ENCODE measurements around the gene LRP1. TPM values are rescaled to one million over a fixed set of nuclear protein-coding genes. Genes with fewer than 3 reads are reported as not detected.

LRP1 gene
- total RNA-seq, 2 experiments from 2014 or later: 1.8 to 2.7 TPM

- ChIA-PET POLR2A (interaction anchor here (0.6 to 2.6 kb wide), 6 partner anchors 9 to 149 kb away, joined by 3 to 17 read pairs (median 4); partner anchors contain the start of gene STAT6), CTCF (interaction anchor here (0.5 to 10.5 kb wide), 14 partner anchors 10 to 839 kb away, joined by 3 to 282 read pairs (median 4); partner anchors contain the start of genes ARHGAP9, PIP4K2C and STAT6)
- Mint-ChIP-seq H3K36me3 (ENCODE audit: low read depth) (peaks cover 45% of the 10 kb centered on the region), H3K27me3 (peaks cover 24% of the 10 kb centered on the region), H3K27ac (peak overlapping the region; percentile 99), H3K4me1 (peaks cover 59% of the 10 kb centered on the region), H3K9me3 (ENCODE audit: low read depth) (no peaks in the 10 kb centered on the region), H3K4me3 (peak overlapping the region; percentile 100)
- intact Hi-C loops (cut with DNase I, micrococcal nuclease): loop anchor here (1.0 to 10.0 kb wide), 5 partner anchors 10 to 594 kb away; partner anchors contain the start of genes BAZ2A (in 1 of the 2), LRP1 (in 1 of the 2) and NACA (in 1 of the 2)
- ATAC-seq (peak; percentile 18), DNase-seq (no peak)
Measured at GRCh38 chr12:57229046-57229633, 100.9 kb downstream of the LRP1 start.

DNA sequence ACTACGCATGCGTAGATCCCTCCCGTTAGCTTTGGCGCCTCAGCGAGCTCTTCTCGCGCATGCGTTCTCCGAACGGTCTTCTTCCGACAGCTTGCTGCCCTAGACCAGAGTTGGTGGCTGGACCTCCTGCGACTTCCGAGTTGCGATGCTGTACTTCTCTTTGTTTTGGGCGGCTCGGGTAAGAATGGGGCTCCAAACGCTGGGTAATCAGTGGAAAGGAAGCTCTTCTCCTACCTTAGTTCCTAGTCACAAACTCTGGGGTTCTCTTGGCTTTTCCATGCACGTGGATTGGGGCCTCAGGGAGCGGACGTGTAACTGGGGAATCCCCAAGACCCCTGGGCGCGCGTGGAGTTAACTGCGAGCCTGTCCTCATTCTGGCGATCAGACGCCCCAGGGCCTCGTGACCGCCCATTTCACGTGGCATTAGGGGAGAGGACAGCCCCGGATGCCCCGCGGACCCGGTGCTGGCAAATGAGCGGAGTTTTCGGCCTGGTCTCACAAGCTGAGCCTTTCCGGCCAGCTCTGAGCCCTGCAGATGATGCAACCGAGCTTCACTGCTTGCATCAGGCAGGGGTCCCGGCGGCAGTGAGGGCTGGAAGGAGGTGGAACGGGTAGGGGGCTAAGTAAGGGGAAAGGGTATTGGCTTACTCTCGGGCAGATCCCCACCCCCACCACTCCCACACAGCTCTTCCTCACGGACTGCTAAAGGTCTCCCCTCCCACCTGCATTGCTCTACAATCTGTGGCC lies 101.5 kb downstream of the LRP1 start, which contains the start of gene SHMT2:
SHMT2 (plus strand) TSS at position 78 of the 747 bp plus-strand sequence; CDS start at position 146, 68 bp downstream.
- Mint-ChIP-seq H3K4me3 (peak within 1 kb of the TSS; percentile 100), H3K4me1 (peaks cover 65% of the 10 kb centered on the region), H3K36me3 (ENCODE audit: low read depth) (peaks cover 52% of the 10 kb centered on the region), H3K9me3 (ENCODE audit: low read depth) (no peaks in the 10 kb centered on the region), H3K27ac (peak within 1 kb of the TSS; percentile 99), H3K27me3 (peaks cover 19% of the 10 kb centered on the region)
- ChIA-PET POLR2A (interaction anchor here (0.6 to 2.6 kb wide), 6 partner anchors 10 to 150 kb away, joined by 3 to 17 read pairs (median 4); partner anchors contain the start of gene STAT6), CTCF (interaction anchor here (0.5 to 10.5 kb wide), 17 partner anchors 11 to 840 kb away, joined by 3 to 282 read pairs (median 4); partner anchors contain the start of genes ARHGAP9, PIP4K2C and STAT6)
- intact Hi-C loops (cut with DNase I, micrococcal nuclease): loop anchor here (1.0 to 10.0 kb wide), 5 partner anchors 9 to 595 kb away; partner anchors contain the start of genes BAZ2A (in 1 of the 2), LRP1 (in 1 of the 2) and NACA (in 1 of the 2)
- DNase-seq (peak; percentile 97), ATAC-seq (peak; percentile 73)

DNA sequence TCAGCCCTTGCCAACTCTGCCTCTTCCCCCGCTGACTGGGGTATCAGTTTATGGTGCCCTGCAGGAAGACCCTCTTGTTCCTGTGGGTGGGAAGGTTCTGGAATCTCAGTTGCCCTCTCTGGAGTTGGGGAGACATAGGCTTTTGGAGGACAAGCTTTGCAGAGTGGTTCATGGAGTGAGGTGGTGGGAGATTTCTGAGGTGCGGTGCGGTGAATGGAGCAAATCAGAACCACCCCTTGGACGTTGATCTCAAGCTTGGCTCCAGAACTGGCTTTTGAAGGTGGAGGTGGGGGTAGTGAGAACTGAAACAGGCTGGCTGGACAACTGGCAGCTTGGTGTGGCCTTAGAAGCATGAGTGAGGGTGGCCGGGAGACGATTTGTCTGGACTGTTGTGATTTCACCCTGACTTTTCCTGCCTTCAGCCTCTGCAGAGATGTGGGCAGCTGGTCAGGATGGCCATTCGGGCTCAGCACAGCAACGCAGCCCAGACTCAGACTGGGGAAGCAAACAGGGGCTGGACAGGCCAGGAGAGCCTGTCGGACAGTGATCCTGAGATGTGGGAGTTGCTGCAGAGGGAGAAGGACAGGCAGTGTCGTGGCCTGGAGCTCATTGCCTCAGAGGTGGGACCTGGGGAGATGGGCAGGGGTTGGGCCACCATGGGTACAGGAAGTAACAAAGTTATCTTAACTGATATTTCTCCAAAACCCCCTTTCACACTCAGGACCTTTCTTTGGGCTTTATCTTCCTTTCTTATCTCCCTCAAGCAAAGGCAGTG lies 102.3 kb downstream of the LRP1 start:
- Mint-ChIP-seq H3K36me3 (ENCODE audit: low read depth) (peaks cover 56% of the 10 kb centered on the region), H3K9me3 (ENCODE audit: low read depth) (no peaks in the 10 kb centered on the region), H3K27me3 (peaks cover 14% of the 10 kb centered on the region), H3K4me3 (peak overlapping the region; percentile 100), H3K27ac (peak overlapping the region; percentile 99), H3K4me1 (peaks cover 63% of the 10 kb centered on the region)
- no peak for DNase-seq
- ChIA-PET POLR2A (interaction anchor here (0.6 to 2.6 kb wide), 2 partner anchors 9 to 137 kb away, joined by 3 to 17 read pairs; no protein-coding TSS in a partner anchor), CTCF (interaction anchor here (0.7 to 10.5 kb wide), 9 partner anchors 8 to 473 kb away, joined by 3 to 282 read pairs (median 4); a partner anchor contains a TSS)
- no peak for ATAC-seq
- intact Hi-C loops (cut with DNase I, micrococcal nuclease): no loop called here

GRCh38 chr12:57231276-57232021 lies 103.2 kb downstream of the LRP1 start:
- intact Hi-C loops (cut with DNase I, micrococcal nuclease): no loop called here
- POLR2A ChIA-PET: interaction anchor here (2.6 kb wide), 1 partner anchor 9 kb away, joined by 17 read pairs; no protein-coding TSS in a partner anchor
- Mint-ChIP-seq H3K27me3 (peaks cover 10% of the 10 kb centered on the region), H3K9me3 (ENCODE audit: low read depth) (no peaks in the 10 kb centered on the region), H3K27ac (peak overlapping the region; percentile 99), H3K36me3 (ENCODE audit: low read depth) (peaks cover 61% of the 10 kb centered on the region), H3K4me1 (peaks cover 56% of the 10 kb centered on the region), H3K4me3 (peak overlapping the region; percentile 100)
- DNase-seq: no peak
- no peak for ATAC-seq
- CTCF ChIA-PET: interaction anchor here (0.5 to 10.5 kb wide), 5 partner anchors 8 to 458 kb away, joined by 4 to 282 read pairs (median 10); a partner anchor contains a TSS

GRCh38 chr12:57232156-57232756 lies 104.0 kb downstream of the LRP1 start:
- H3K4me3 Mint-ChIP-seq: peak overlapping the region; percentile 100
- intact Hi-C loops (cut with DNase I, micrococcal nuclease): no loop called here

GRCh38 chr12:57233357-57234232 lies 105.3 kb downstream of the LRP1 start:
- H3K27me3 Mint-ChIP-seq: peaks cover 19% of the 10 kb centered on the region
- peaks cover 63% of the 10 kb centered on the region for H3K4me1 Mint-ChIP-seq
- H3K9me3 Mint-ChIP-seq (ENCODE audit: low read depth): no peaks in the 10 kb centered on the region
- ATAC-seq: no peak
- DNase-seq: no peak
- ChIA-PET CTCF (interaction anchor here (1.0 to 1.6 kb wide), 3 partner anchors 9 to 231 kb away, joined by 4 to 7 read pairs (median 4); no protein-coding TSS in a partner anchor), POLR2A (no interaction called here)
- intact Hi-C loops (cut with DNase I, micrococcal nuclease): no loop called here
- peaks cover 63% of the 10 kb centered on the region for H3K36me3 Mint-ChIP-seq (ENCODE audit: low read depth)
- no peak overlapping the region for H3K27ac Mint-ChIP-seq
- no peak overlapping the region for H3K4me3 Mint-ChIP-seq

More at GRCh38 chr12:57232156-57232756, 104.0 kb downstream of the LRP1 start:
- CTCF ChIA-PET: interaction anchor here (1.0 to 10.5 kb wide), 3 partner anchors 9 to 233 kb away, joined by 4 to 282 read pairs (median 7); a partner anchor contains a TSS
- ATAC-seq (no peak), DNase-seq (no peak)
- peaks cover 57% of the 10 kb centered on the region for H3K4me1 Mint-ChIP-seq
- no peak overlapping the region for H3K27ac Mint-ChIP-seq
- peaks cover 63% of the 10 kb centered on the region for H3K36me3 Mint-ChIP-seq (ENCODE audit: low read depth)
- H3K27me3 Mint-ChIP-seq: peaks cover 13% of the 10 kb centered on the region
- POLR2A ChIA-PET: no interaction called here
- H3K9me3 Mint-ChIP-seq (ENCODE audit: low read depth): no peaks in the 10 kb centered on the region

DNA sequence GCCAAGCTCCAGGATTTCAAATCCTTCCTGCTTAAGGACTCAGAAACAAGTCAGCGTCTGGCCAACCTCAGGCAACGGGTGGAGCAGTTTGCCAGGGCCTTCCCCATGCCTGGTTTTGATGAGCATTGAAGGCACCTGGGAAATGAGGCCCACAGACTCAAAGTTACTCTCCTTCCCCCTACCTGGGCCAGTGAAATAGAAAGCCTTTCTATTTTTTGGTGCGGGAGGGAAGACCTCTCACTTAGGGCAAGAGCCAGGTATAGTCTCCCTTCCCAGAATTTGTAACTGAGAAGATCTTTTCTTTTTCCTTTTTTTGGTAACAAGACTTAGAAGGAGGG lies 105.9 kb downstream of the LRP1 start:
- Mint-ChIP-seq H3K9me3 (ENCODE audit: low read depth) (no peaks in the 10 kb centered on the region), H3K27me3 (peaks cover 22% of the 10 kb centered on the region), H3K27ac (no peak overlapping the region), H3K4me3 (no peak overlapping the region), H3K36me3 (ENCODE audit: low read depth) (peaks cover 63% of the 10 kb centered on the region), H3K4me1 (peaks cover 61% of the 10 kb centered on the region)
- POLR2A ChIA-PET: no interaction called here
- intact Hi-C loops (cut with DNase I, micrococcal nuclease): no loop called here
- CTCF ChIA-PET: no interaction called here
- DNase-seq (no peak), ATAC-seq (no peak)

GRCh38 chr12:57234571-57235016 lies 106.3 kb downstream of the LRP1 start:
- no peak overlapping the region for H3K27ac Mint-ChIP-seq
- ChIA-PET POLR2A (no interaction called here), CTCF (no interaction called here)
- H3K4me3 Mint-ChIP-seq: no peak overlapping the region
- intact Hi-C loops (cut with DNase I, micrococcal nuclease): loop anchor here in 1 of 2 experiments (5.0 kb wide), 1 partner anchor 547 kb away; the partner anchor contains the start of gene PTGES3
- H3K9me3 Mint-ChIP-seq (ENCODE audit: low read depth): no peaks in the 10 kb centered on the region
- DNase-seq (no peak), ATAC-seq (no peak)
- peaks cover 60% of the 10 kb centered on the region for H3K4me1 Mint-ChIP-seq
- H3K27me3 Mint-ChIP-seq: peaks cover 22% of the 10 kb centered on the region
- peaks cover 62% of the 10 kb centered on the region for H3K36me3 Mint-ChIP-seq (ENCODE audit: low read depth)

GRCh38 chr12:57235017-57235727 lies 106.9 kb downstream of the LRP1 start:
- no peak for ATAC-seq
- POLR2A ChIA-PET: no interaction called here
- intact Hi-C loops (cut with DNase I, micrococcal nuclease): loop anchor here in 1 of 2 experiments (5.0 kb wide), 1 partner anchor 548 kb away; the partner anchor contains the start of gene PTGES3

More at GRCh38 chr12:57235017-57235727, 106.9 kb downstream of the LRP1 start:
- CTCF ChIA-PET: no interaction called here
- Mint-ChIP-seq H3K4me1 (peaks cover 62% of the 10 kb centered on the region), H3K36me3 (ENCODE audit: low read depth) (peaks cover 56% of the 10 kb centered on the region), H3K27ac (no peak overlapping the region), H3K4me3 (no peak overlapping the region), H3K27me3 (peaks cover 22% of the 10 kb centered on the region), H3K9me3 (ENCODE audit: low read depth) (no peaks in the 10 kb centered on the region)
- DNase-seq: no peak

All from activated CD4-positive, alpha-beta T cell treated with anti-CD3 and anti-CD28 coated beads for 36 hours (primary cell).